Mammary epithelial cell (primary cell): ENCODE measurements around the gene MOCS1.

Experiments used
- CTCF ChIP-seq, 2 donors: IDR thresholded peaks in 1 of 2; conservative IDR thresholded peaks in 1 of 2; 2 replicates each; pipeline ENCODE4 v1.5.1; 2011 to 2012; ENCODE audit warnings: inconsistent platforms in 2 of 2, low read length in 2 of 2, mild to moderate bottlenecking in 2 of 2, control low read depth in 1 of 2, low read depth in 1 of 2; ENCODE audit not compliant: insufficient read depth in 1 of 2; ENCODE audit errors: extremely low read depth in 1 of 2
- EZH2 ChIP-seq: IDR thresholded peaks from 2 replicates; pipeline ENCODE4 v1.6.1; 2012; ENCODE audit warnings: low read length, inconsistent platforms, borderline replicate concordance

- TF ChIP-seq CTCF (conservative IDR thresholded peaks at IDR 0.05 in 1 of 2, IDR thresholded peaks at IDR 0.05 in 1 of 2; ENCODE audit: extremely low read depth in 1 of 2, insufficient read depth in 1 of 2, low read depth in 1 of 2, low read length in 2 of 2): no peak
- no peak for TF ChIP-seq EZH2
Observed at GRCh38 chr6:39913391-39913916, 20.8 kb downstream of the MOCS1 start.
